Ecto neural progenitor cell (in vitro differentiated cells): Measurements from ENCODE around the gene LBX1.

ENCODE experiments used
- DNase-seq: peaks from one replicate; pipeline ENCODE4 v3.0.0-alpha.2; 2018; ENCODE audit warnings: low spot score

The LBX1 gene, protein sequence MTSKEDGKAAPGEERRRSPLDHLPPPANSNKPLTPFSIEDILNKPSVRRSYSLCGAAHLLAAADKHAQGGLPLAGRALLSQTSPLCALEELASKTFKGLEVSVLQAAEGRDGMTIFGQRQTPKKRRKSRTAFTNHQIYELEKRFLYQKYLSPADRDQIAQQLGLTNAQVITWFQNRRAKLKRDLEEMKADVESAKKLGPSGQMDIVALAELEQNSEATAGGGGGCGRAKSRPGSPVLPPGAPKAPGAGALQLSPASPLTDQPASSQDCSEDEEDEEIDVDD

DNA sequence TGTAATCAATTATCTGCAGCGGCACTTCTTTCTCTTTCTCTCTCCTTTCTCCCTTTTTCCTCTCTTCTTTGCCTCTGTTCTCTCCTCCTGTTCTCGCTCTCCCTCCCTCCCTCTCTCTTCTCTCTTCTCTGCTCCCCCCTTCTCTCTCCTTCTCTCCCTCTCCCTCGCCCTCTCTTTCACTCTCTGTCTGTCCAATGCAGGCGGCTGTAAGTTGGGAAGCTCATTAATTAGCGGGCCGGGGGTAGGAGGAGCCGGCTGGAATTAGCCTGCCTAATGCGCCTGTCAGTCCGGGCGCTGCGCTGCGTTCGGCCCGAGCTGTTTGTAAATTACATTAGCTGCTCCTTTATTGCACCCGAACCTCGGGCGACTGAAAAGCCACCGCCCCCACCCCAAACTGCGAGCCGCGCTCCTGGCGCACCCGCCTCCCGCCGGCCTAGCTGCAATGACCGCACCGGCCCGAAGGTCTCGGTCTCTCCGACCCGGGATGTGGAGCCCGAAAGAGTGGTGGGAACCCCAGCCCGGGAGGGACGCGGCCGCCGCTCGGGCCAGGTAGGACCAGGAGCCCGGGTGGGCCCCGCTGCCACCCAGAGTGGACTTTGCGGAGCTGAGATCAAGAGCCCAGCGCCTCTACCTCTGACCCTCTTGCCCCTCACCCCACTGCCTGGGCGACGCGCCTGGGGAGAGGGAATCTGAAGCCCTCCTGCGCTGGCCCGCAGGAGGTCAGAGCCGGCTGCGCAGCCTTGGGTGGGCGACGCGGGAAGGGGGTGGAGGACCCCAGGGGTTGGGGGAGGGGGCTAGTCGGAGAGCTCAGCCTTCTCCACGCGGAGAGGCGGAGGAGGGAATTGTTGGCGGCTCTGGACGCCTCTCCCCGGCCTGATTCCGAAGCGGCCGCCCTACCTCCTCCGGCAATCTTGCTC, at the start of gene LBX1:
Gene LBX1 (minus strand): TSS at position 198 of the 917 bp plus-strand sequence. CDS start 648 bp downstream, outside the sequence.
- peak; percentile 62 for DNase-seq

DNA sequence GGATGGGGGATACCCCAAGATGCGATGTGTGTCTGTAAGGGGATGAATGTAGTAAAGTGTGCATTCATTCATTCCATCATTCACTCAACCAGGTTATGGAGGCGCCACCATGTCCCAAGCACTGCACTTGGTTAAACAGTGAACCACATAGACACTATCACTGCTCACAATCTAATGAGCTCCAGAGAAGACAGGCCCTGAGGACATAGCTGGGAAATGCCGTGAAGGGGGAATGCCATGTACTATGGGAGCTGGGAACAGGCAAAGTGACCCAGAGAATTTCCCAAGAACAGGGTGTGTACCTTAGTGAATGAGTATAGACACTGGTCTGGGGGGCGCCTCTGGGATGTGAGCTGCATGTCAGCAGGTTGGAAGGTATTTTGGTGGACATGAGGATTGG, 44.5 kb upstream of the LBX1 start:
- no peak for DNase-seq

DNA sequence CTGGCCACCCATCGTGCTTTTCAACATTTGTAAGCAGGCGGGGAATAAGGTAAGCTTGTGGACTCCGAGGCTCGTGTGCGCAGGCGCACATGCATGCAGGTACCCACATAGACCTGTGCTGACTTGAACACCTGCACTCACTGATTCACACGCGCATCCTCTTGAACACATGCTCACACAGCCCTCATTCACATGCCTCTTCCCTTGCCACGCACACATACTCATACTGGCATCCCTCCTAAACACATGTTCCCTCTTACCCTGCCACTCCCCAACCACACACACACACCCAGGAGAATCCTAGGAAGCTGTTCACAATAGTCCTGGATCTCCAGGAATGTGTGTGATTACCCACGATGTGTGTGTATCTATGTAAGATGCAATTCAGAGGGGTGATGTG, 44.1 kb upstream of the LBX1 start:
- DNase-seq: no peak

DNA sequence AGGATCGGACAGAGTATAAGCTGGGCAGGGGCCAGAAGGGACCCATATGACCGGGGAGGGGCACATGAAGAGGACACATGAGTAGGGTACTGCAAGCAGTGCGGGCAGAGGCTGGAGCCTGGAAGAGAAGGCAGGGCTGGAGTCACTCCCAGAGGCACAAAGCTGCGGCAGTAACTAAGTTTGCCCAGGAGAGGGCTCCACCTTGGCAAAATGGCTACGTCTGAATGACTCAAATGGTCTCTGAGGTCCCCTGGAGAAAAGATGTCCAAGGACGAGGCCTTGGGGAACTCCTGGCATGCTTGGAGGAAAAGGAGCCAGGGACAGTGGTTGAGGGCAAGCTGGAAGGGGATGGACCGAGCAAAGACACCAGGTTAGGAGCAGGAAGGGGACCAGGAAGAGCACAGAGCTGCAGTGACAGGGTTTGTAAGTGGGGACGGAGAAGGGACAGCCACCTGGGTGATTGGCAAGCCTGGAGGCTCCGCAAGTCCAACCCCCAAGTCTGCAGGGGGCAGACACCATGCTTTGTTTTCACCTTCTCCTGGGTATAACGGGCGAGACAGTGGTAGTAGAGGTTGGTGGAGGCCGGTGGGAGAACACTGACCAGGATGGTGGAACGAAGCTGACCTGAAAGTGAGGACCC, 43.1 kb upstream of the LBX1 start:
- peak; percentile 83 for DNase-seq

DNA sequence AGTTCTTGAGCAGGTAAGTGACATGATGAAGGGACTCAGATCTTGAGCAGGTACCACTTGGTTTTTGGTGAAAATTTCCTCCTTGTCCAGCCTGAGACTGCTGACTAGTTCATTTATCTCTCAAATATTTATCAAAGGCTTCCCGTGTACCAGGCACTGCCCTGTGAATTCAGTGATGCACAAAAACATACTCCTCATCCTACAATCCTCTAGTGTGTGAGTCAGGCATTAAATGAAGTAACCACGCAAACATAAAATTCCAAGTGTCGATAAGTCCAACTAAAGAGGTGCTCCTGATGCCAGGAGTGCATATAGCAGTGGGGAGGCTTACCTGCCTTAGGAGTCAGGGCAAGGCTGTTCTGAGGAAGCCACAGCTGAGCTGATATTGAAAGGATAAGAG, 41.5 kb upstream of the LBX1 start:
- no peak for DNase-seq

DNA sequence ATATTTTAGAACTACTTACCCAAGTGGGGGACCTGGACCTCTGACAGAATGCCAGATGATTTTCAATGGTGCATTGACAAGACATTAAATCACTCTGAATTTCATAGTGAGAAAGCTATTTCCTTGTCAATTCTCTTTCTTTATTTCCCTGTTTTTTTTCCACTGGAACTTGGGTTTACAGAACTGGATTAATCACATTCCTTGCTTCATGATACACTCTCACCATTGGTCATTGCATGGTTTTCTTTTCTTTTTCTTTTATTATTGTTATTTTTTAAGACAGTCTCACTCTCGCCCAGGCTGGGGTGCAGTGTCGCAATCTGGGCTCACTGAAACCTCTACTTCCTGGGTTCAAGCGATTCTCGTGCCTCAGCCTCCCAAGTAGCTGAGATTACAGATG, 38.5 kb upstream of the LBX1 start:
- DNase-seq: no peak

DNA sequence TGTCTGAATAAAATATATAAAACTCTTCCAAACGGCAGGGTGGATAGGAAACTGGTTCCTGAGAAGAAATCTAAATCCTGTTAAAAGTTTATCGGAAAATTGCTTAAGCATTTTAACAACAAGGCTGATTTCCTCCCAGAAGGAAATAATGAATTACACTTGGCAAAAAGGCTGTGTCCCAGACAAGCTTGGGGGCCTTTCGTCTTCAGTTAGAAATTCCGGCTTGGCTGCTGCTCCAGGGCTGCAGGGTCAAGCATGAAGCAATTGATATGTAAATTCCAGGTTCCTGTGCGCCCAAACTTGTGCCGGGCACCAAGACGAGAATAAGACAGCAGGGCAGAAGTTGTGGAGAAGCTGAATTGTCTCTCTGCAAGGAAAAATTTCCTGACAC, 38.0 kb upstream of the LBX1 start:
- no peak for DNase-seq

DNA sequence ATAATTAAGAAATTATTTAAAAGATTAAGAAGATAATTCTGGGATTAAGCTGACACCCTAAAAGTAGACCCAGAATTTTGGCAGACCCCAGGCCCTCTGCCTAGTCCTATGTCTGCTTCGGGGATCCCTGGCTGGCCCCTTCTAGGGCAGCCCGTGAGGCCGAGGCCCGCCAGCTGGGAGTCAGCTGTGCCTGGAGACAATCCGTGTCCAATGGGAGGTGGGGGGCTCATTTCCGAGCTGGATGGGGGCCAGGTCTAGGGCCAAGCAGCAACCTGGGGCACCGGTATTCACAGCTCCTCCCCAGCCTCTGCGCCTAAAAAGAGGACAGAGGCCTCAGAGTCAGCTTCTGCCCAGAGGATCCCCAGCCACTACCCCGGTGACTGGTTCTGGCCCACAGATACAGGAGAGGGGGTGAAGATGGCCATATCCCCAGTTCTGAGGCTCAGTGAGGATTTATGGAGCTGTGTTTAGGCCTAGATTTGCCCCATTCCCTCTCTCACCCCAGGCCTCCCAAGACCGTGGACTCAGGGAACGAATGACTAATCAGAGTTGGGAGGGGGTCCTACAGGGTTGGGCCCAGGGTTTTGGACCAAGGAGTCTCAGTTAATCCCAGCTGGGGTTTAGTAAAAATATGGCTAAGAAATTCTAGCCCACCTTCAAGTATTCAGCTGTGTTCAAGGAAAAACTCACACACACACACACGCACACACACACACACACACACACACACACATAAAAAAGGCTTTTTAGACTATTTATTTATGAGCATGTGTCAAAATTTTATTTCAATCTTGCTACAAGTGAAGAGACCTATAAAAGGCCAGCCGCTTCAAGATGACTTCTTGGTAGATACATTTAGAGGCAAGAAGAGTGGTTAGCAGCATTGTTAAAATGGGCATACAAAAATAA, 37.4 kb upstream of the LBX1 start:
- DNase-seq: no peak

DNA sequence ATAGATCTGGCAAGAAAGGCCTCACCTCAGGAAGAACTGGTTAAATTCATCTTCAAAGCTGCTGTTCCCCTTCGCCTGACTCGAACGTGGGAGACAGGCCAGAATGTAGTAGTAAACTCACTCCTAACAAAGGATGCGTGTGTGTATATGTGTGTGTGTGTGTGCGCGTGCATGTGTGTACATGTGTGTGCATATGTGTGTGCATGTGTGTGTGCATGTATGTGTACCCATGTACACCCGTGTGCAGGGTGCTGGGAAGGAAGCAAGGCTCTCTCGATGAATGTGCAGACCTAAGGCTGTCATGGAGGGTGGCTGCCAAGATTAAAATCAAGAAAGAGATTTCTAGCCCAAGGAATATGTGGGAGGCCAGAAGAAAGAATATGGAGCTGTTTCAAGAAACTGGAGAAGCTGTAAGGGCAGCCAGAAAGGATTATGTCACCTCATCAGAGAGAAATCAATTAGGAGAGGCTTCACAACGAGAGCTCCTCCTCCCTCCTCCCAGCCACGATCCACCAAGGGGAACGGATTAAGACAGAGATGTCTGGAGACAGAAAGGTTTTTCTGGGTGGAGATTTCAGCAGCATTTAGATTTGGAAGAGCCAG, 34.0 kb upstream of the LBX1 start:
- DNase-seq: no peak

DNA sequence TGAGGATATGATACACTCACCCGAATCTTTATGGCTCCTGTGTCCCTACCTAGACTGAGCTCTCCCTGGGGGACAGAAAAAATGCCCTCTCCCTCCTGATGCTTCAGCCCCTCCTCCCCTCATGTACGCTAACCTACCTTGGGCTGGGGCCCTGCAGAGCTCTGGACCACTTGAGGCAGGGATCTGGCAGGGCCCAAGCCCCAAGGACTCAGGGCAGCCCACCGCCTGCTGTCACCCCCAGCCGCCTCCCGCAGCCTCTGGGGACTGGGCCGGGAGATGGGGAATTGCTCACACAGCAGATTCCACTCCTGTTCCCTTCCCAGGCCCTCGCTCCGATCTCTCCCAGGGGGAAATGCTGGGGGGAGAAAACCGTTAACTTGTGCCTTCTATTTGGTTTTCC, 32.9 kb upstream of the LBX1 start:
- no peak for DNase-seq

DNA sequence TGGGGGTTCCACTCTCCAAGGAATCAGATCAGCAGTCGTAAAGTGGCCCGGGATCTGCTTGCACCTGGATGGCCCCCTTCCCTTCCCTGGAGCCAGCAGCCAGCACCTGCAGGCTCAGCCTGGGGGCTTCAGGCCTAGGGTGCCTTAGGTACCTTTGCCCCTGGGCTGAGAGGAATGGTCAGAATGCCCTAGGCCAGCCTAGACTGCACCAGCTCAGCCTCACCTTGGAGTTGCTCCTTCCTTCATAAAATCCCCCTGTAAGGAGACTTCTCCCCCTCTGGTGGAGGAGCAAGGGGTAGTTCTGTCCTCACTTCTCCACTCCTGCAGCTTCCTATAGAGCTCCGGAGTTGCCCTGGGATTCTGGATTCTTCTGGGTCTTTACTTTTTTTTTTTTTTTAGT, 32.4 kb upstream of the LBX1 start:
- no peak for DNase-seq

DNA sequence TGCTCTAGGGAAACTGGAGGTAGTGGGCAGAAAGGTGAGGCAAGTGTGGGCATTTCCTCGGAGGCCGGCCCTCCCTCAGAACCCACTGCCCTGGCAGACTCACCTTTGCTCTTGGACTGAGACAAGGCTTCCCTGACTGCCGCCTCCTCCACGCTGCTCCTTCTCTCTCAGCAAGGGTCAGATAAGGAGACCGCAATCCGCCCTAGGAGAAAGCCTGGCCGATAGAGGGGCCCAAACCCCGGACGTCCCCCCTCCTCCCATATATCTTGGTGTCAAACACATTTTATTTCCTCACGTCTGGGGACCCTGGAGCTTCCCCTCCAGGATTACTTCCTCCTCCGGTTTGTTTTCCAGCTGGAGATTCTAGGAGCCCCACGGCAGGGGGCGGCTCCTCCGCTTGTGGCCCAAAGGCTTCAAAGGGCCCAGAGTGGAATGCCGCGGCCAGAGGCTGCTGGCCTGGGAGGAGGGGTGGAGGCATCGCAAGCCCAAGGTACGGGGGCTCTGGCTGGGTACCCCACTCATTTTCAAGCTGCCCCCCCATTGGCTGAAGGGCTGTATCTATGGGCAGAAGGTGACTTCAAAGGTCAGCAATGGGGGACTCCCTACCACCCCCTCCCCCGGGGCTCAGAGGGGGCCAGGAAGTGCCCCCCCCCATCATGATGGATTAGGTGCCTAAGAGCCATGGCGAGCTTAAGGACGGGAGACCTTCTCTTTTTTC, 31.7 kb upstream of the LBX1 start:
- DNase-seq: peak; percentile 75

DNA sequence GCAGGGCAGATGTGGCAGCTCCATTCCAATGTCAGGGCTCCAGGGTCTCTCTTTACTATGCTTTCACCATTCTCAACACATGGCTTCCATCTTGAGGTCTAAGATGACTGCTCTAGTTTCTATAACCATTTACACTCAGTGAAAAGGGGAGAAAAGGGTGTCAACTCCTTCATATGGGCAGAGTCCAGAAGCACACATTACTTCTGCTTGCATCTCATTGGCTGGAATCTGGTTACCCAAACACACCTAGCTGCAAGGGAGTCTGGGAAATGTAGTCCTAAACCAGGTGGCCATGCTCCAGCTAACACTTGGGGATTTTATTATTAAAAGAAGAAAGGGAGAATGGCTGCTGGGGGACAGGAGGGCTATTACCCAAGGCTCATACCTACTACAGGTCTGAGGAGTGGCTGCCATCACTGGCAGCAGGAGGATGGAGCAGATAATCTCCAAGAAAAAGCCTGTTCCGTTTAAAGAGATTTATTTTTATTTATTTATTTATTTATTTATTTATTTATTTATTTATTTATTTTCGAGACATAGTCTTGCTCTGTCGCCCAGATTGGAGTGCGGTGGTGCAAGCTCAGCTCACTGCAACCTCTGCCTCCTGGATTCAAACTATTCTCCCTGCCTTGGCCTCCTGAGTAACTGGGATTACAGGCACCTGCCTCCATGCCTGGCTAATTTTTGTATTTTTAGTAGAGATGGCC, 29.1 kb upstream of the LBX1 start:
- no peak for DNase-seq

DNA sequence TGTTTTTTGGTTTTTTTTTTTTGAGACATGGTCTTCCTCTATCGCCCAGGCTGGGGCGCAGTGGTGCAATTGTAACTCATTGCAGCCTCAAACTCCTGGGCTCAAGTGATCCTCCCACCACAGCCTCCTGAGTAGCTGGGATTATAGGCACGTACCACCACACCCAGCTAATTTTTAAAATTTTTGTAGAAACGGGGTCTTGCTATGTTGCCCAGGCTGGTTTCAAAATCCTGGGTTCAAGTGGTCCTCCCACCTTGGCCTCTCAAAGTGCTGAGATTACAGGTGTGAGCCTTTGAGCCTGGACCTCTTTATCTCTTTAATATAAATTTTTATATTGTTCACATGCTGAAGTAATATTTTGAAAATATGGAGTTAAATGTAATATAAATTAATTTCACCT, 28.2 kb upstream of the LBX1 start:
- DNase-seq: no peak

DNA sequence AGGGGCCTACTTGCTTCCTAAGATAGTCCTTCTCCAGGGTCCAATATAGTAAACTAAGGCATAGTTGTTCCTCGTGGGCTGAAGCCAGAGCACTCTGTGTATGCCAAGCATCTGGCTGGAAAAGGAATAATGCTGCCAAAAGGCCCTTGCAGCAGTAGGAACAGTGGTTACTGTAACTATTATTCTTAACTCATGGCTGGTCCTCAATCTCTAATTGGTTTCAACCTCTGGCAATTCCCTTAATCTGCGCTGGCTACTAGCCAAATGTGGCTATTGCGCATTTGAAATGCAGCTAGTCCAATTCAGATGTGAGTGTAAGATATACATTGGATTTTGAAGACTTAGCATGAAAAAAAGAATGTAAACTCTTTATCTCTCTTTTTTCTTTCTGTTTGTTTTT, 27.8 kb upstream of the LBX1 start:
- no peak for DNase-seq

DNA sequence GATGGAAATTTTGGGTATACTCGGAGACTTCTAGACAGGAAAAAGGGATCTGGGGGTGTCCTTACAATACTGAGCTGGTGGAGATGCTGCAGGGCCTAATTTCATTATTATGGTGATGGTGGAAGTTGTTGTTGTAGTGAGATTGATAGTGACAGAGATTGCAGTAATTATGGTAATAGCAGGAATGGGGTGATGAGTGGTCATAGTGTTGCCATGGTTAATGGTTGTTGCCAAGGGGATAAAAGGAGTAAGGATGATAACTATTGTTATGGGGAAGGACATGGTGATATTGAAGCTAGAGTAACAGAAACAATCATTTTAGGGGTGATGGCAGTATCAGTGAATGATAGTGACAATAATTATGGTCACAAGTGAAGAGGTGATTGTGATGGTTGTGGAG, 27.1 kb upstream of the LBX1 start:
- DNase-seq: no peak

DNA sequence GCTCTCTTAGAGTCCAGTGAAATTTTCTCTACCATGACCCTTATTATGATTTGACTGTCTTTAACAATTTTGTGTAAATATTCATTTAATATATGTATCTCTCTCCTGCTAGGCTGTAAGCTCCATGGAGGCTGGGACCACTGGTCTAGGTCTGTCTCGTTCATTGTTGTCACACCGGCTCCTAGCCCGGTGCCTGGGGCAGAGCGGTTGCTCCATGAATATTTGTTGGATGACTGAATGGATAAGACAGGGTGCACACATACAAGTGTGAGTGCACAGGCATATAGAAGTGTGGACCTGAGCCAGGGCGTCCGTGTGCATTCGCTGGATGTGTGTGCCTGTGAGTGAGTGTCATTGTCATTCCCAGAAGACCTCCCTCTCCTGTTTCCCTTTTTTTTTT, 20.9 kb upstream of the LBX1 start:
- DNase-seq: no peak

DNA sequence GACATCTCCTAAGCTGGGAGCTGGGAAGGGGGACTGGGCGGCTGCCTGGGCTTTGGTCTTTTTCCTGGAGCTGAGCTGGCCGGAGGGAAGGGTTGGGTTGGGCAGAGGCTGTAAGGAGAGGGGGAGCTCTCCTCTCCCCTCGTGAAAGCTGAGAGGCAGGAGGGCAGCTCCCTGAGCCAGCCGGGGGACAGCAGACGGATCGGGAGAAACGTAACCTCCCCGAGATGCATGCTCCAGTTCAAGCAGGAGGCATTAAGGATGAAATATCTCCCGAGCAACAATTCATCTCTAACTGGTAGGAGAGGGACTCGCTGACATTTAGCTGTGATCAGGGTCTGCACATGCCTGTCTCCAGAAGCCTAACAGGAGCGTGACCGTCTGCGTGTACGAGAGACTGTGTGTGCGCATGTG, 19.9 kb upstream of the LBX1 start:
- no peak for DNase-seq

DNA sequence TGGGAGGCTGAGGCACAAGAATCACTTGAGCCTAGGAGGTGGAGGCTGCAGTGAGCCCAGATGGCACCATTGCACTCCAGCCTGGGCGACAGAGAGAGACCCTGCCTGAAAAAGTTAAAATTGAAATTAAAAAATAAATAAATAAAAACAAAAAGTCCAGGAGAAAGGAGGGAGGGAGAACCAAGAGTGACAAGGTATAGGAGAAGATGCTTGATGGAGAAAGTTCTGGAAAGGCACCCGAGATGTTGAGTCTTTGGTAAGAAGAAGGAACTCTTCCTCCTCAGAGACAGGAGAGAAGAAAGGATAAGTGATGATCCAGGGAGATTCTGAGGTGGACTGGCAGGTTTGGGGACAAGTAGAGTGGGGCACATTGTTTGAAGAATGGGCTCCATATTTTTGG, 17.4 kb upstream of the LBX1 start:
- no peak for DNase-seq
